Panc1 (cell line): ENCODE results near the gene FDPS. TPM values are rescaled to one million over a fixed set of nuclear protein-coding genes. Genes with fewer than 3 reads are reported as not detected.

Source experiments
- ATAC-seq: fragments of 200-7000 bp; cut with Tn5 transposase; 2 replicates; pipeline ENCODE4 v1.9.1; 2020; ENCODE audit warnings: mild to moderate bottlenecking, moderate library complexity
- BruUV-seq: library from RNA; stranded (reverse); fragments of 400-500 nt; replicated peaks from 2 replicates; lab custom pipeline; 2021; lab: Mats Ljungman, UMichigan
- CTCF ChIA-PET: fragments of 300-600 bp; sonication (Branson Sonifier 250); formaldehyde crosslinking; loops from one replicate; lab custom pipeline; 2022; ENCODE audit warnings: antibody characterized with exemption; lab: Charles Lee
- POLR2A ChIA-PET: fragments of 300-600 bp; sonication (Branson Sonifier 250); formaldehyde crosslinking; loops from one replicate; lab custom pipeline; 2022; ENCODE audit warnings: antibody characterized with exemption; lab: Charles Lee
- DNase-seq: peaks from one replicate; pipeline ENCODE4 v3.0.0-alpha.2; 2010; ENCODE audit warnings: low read depth, low spot score
- H3K27ac ChIP-seq: 2 replicates; pipeline ENCODE4 v1.5.1; 2011; ENCODE audit warnings: mild to moderate bottlenecking, low read length, inconsistent platforms
- H3K27me3 ChIP-seq: fragments of 200-500 bp; sonication (Bioruptor generic); 2 replicates; pipeline ENCODE4 v1.6.0; 2014; ENCODE audit warnings: low read length, inconsistent platforms; ENCODE audit not compliant: control insufficient read depth, insufficient read depth
- H3K36me3 ChIP-seq: fragments of 200-500 bp; sonication (Bioruptor generic); 2 replicates; pipeline ENCODE4 v1.5.1; 2014; ENCODE audit warnings: inconsistent platforms, mild to moderate bottlenecking, low read length, moderate library complexity; ENCODE audit not compliant: control insufficient read depth, insufficient read depth
- H3K4me1 ChIP-seq: 2 replicates; pipeline ENCODE4 v1.5.1; 2011; ENCODE audit warnings: inconsistent platforms, mild to moderate bottlenecking, low read length, moderate library complexity; ENCODE audit not compliant: control insufficient read depth, insufficient read depth
- H3K4me3 ChIP-seq, 2 experiments: 2 replicates each; pipeline ENCODE4 v1.5.1; 2011 to 2012; ENCODE audit warnings: low read depth in 2 of 2, low read length in 2 of 2, mild to moderate bottlenecking in 2 of 2, inconsistent platforms in 1 of 2, moderate library complexity in 1 of 2
- H3K9me3 ChIP-seq: fragments of 200-500 bp; sonication (Bioruptor generic); 2 replicates; pipeline ENCODE4 v1.5.1; 2014; ENCODE audit warnings: low read depth, mild to moderate bottlenecking, inconsistent platforms, low read length, moderate library complexity; ENCODE audit not compliant: control insufficient read depth, insufficient read depth
- POLR2AphosphoS5 ChIP-seq: IDR thresholded peaks from 2 replicates; pipeline ENCODE4 v1.6.1; 2012; ENCODE audit warnings: mild to moderate bottlenecking, low read depth, low read length, moderate library complexity
- SIN3A ChIP-seq: IDR thresholded peaks from 2 replicates; pipeline ENCODE4 v1.6.1; 2012; ENCODE audit warnings: low read depth, mild to moderate bottlenecking, low read length, moderate library complexity, borderline replicate concordance; ENCODE audit not compliant: insufficient read depth
- TCF7L2 ChIP-seq: IDR thresholded peaks from 2 replicates; pipeline ENCODE4 v1.6.1; 2011; ENCODE audit warnings: mild to moderate bottlenecking, low read depth, low read length, inconsistent platforms
- in situ Hi-C: cut with HindIII; loops from 2 replicates; pipeline ENCODE4 v1.10.0; 2016; ENCODE audit warnings: low sequenced_read_pairs, low pct_unique_long_range_greater_than_20kb
- intact Hi-C: fragments of 100-400 bp; cut with micrococcal nuclease; formaldehyde crosslinking; loops from one replicate; pipeline ENCODE4 v1.10.0; 2022; ENCODE audit not compliant: unreplicated experiment
- total RNA-seq: library from RNA; stranded (reverse); gene quantifications from one replicate; pipeline ENCODE4 v1.2.1, GENCODE V29; 2021; ENCODE audit not compliant: unreplicated experiment
- TF ChIP-seq, protein P1 (sequence below), 2 experiments: IDR thresholded peaks; 2 replicates each; pipeline ENCODE4 v1.6.1; 2011 to 2012; ENCODE audit warnings: low read depth in 2 of 2, control low read depth in 1 of 2, low read length in 1 of 2, mild to moderate bottlenecking in 1 of 2, moderate library complexity in 1 of 2; ENCODE audit not compliant: insufficient read depth in 1 of 2
- TF ChIP-seq, protein P2 (sequence below): fragments of 450-650 bp; IDR thresholded peaks from 2 replicates; pipeline ENCODE4 v1.5.1; 2017; ENCODE audit warnings: mild to moderate bottlenecking

Gene FDPS
- total RNA-seq, 1 experiment from 2014 or later, result 255 TPM

DNA sequence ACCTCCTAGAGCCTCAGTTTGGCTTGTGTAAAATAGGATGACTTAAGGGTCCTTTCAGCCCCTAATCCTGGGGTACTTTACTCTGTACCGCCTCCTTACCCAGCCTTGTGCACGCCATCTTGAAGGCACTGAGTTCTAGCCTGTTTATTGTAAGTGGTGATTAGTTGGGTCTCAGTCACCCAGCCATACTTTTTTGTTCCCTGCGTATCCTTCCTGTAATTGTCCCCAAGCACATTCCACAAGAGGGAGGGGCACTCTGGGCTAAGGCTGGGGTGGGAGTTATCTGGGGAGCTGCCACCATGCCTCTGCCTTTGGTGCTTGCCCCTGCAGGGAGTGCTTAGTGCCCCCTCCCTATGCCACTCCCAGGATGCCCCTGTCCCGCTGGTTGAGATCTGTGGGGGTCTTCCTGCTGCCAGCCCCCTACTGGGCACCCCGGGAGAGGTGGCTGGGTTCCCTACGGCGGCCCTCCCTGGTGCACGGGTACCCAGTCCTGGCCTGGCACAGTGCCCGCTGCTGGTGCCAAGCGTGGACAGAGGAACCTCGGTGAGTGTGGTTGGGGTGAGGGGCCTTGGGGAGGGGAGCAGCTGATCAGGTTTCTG, 856 bp downstream of the FDPS start:
- intact Hi-C loops, result no loop called here
- ChIA-PET CTCF (no interaction called here), POLR2A (interaction anchor here (0.6 kb wide), 1 partner anchor 339 kb away, joined by 4 read pairs; no protein-coding TSS in a partner anchor)
- Histone ChIP-seq H3K27me3 (no peaks in the 10 kb centered on the region), H3K27ac (peak overlapping the region; percentile 97), H3K36me3 (peaks cover 7% of the 10 kb centered on the region; the same call in 1 of the 2 replicates), H3K9me3 (no peaks in the 10 kb centered on the region), H3K4me3 (peak overlapping the region; percentile 99), H3K4me1 (peaks cover 9% of the 10 kb centered on the region; the same call in 1 of the 2 replicates)
- in situ Hi-C loops, result no loop called here
- DNase-seq (no peak), ATAC-seq (no peak)
- TF ChIP-seq TCF7L2 (no peak), POLR2AphosphoS5 (no peak), SIN3A (no peak)
- TF ChIP-seq, protein P1, sequence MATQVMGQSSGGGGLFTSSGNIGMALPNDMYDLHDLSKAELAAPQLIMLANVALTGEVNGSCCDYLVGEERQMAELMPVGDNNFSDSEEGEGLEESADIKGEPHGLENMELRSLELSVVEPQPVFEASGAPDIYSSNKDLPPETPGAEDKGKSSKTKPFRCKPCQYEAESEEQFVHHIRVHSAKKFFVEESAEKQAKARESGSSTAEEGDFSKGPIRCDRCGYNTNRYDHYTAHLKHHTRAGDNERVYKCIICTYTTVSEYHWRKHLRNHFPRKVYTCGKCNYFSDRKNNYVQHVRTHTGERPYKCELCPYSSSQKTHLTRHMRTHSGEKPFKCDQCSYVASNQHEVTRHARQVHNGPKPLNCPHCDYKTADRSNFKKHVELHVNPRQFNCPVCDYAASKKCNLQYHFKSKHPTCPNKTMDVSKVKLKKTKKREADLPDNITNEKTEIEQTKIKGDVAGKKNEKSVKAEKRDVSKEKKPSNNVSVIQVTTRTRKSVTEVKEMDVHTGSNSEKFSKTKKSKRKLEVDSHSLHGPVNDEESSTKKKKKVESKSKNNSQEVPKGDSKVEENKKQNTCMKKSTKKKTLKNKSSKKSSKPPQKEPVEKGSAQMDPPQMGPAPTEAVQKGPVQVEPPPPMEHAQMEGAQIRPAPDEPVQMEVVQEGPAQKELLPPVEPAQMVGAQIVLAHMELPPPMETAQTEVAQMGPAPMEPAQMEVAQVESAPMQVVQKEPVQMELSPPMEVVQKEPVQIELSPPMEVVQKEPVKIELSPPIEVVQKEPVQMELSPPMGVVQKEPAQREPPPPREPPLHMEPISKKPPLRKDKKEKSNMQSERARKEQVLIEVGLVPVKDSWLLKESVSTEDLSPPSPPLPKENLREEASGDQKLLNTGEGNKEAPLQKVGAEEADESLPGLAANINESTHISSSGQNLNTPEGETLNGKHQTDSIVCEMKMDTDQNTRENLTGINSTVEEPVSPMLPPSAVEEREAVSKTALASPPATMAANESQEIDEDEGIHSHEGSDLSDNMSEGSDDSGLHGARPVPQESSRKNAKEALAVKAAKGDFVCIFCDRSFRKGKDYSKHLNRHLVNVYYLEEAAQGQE (IDR thresholded peaks at IDR 0.05; ENCODE audit: insufficient read depth in 1 of 2, low read depth in 2 of 2, low read length in 1 of 2), result no peak
- no TSS peak for BruUV-seq

DNA sequence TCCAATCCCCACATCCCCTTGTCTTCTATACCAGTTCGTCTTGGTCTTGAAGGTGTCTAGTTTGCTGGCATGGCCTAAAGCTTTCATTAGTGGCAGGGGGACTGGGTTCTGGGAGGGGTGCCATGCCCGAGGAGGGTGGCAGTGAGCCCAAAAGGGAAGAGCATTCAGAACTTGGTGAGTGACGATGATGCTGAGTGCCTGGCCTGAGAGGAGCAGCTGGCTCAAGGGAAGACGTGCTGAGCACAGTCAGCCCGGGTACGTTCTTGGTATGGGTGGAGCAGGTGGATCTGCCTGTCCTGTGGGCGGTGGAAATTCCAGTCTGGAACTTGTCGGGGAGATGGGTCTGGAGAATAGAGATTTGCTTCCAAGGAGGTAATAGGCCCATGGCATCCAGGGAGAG, 4.6 kb downstream of the FDPS start:
- no TSS peak for BruUV-seq
- intact Hi-C loops, result loop anchor here (2.0 kb wide), 1 partner anchor 30 kb away; no protein-coding TSS in a partner anchor
- Histone ChIP-seq H3K36me3 (peaks cover 7% of the 10 kb centered on the region; the same call in 1 of the 2 replicates), H3K9me3 (no peaks in the 10 kb centered on the region), H3K27me3 (no peaks in the 10 kb centered on the region), H3K27ac (no peak overlapping the region), H3K4me3 (no peak overlapping the region), H3K4me1 (peaks cover 7% of the 10 kb centered on the region; the same call in 1 of the 2 replicates)
- CTCF ChIA-PET, result no interaction called here
- in situ Hi-C loops, result no loop called here
- DNase-seq (no peak), ATAC-seq (no peak)
- POLR2A ChIA-PET, result interaction anchor here (0.6 kb wide), 1 partner anchor 14 kb away, joined by 5 read pairs; no protein-coding TSS in a partner anchor
- TF ChIP-seq, protein P1 (IDR thresholded peaks at IDR 0.05; ENCODE audit: insufficient read depth in 1 of 2, low read depth in 2 of 2, low read length in 1 of 2), result no peak
- TF ChIP-seq POLR2AphosphoS5 (no peak), SIN3A (no peak), TCF7L2 (no peak)
- TF ChIP-seq, protein P2, sequence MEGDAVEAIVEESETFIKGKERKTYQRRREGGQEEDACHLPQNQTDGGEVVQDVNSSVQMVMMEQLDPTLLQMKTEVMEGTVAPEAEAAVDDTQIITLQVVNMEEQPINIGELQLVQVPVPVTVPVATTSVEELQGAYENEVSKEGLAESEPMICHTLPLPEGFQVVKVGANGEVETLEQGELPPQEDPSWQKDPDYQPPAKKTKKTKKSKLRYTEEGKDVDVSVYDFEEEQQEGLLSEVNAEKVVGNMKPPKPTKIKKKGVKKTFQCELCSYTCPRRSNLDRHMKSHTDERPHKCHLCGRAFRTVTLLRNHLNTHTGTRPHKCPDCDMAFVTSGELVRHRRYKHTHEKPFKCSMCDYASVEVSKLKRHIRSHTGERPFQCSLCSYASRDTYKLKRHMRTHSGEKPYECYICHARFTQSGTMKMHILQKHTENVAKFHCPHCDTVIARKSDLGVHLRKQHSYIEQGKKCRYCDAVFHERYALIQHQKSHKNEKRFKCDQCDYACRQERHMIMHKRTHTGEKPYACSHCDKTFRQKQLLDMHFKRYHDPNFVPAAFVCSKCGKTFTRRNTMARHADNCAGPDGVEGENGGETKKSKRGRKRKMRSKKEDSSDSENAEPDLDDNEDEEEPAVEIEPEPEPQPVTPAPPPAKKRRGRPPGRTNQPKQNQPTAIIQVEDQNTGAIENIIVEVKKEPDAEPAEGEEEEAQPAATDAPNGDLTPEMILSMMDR, result no peak
